Measurements from ENCODE around the gene IL9.

IL9 gene

GRCh38 chr5:135877570-135878155 is 18.0 kb downstream of the IL9 start:
- ChIA-PET CTCF (interaction anchor here (1.0 kb wide), 1 partner anchor 15 kb away, joined by 4 read pairs; no protein-coding TSS in a partner anchor), POLR2A (no interaction called here)
- TF ChIP-seq CTCF (IDR thresholded peaks at IDR 0.05; ENCODE audit: control extremely low read depth, extremely low read depth, low read depth, missing control alignments) = no peak
- DNase-seq (ENCODE audit: extremely low spot score) = no peak

GRCh38 chr5:135876146-135876545 is 19.5 kb downstream of the IL9 start:
- POLR2A ChIA-PET = no interaction called here
- DNase-seq (ENCODE audit: extremely low spot score) = no peak

GRCh38 chr5:135875567-135875966 is 20.1 kb downstream of the IL9 start:
- POLR2A ChIA-PET = no interaction called here
- DNase-seq (ENCODE audit: extremely low spot score) = no peak
- no peak for TF ChIP-seq CTCF (IDR thresholded peaks at IDR 0.05; ENCODE audit: control extremely low read depth, extremely low read depth, low read depth, missing control alignments)
- CTCF ChIA-PET = interaction anchor here (1.3 to 2.4 kb wide), 3 partner anchors 9 to 46 kb away, joined by 3 to 7 read pairs (median 4); no protein-coding TSS in a partner anchor

More at GRCh38 chr5:135876146-135876545, 19.5 kb downstream of the IL9 start:
- CTCF ChIA-PET = interaction anchor here (1.5 to 2.4 kb wide), 2 partner anchors 13 to 45 kb away, joined by 3 to 7 read pairs; no protein-coding TSS in a partner anchor
- no peak for TF ChIP-seq CTCF (IDR thresholded peaks at IDR 0.05; ENCODE audit: control extremely low read depth, extremely low read depth, low read depth, missing control alignments)

- no peak for TF ChIP-seq CTCF (IDR thresholded peaks at IDR 0.05; ENCODE audit: control extremely low read depth, extremely low read depth, low read depth, missing control alignments)
- CTCF ChIA-PET = interaction anchor here (1.1 to 4.0 kb wide), 6 partner anchors 8 to 45 kb away, joined by 3 to 14 read pairs (median 4); no protein-coding TSS in a partner anchor
- POLR2A ChIA-PET = no interaction called here
These were observed 21.2 kb downstream of the IL9 start for GRCh38 chr5:135874461-135874860.

GRCh38 chr5:135873831-135874230 is 21.8 kb downstream of the IL9 start:
- POLR2A ChIA-PET = no interaction called here
- CTCF ChIA-PET = interaction anchor here (0.7 to 4.0 kb wide), 7 partner anchors 9 to 44 kb away, joined by 3 to 14 read pairs (median 4); no protein-coding TSS in a partner anchor
- no peak for TF ChIP-seq CTCF (IDR thresholded peaks at IDR 0.05; ENCODE audit: control extremely low read depth, extremely low read depth, low read depth, missing control alignments)
- DNase-seq (ENCODE audit: extremely low spot score) = no peak

More at GRCh38 chr5:135874461-135874860, 21.2 kb downstream of the IL9 start:
- no peak for DNase-seq (ENCODE audit: extremely low spot score)

- no peak for TF ChIP-seq CTCF (IDR thresholded peaks at IDR 0.05; ENCODE audit: control extremely low read depth, extremely low read depth, low read depth, missing control alignments)
- CTCF ChIA-PET = interaction anchor here (1.0 to 4.0 kb wide), 3 partner anchors 11 to 41 kb away, joined by 4 to 14 read pairs (median 4); no protein-coding TSS in a partner anchor
- POLR2A ChIA-PET = no interaction called here
- DNase-seq (ENCODE audit: extremely low spot score) = no peak
These were observed 24.2 kb downstream of the IL9 start for GRCh38 chr5:135871268-135871915.
